Activated CD4-positive, alpha-beta T cell treated with anti-CD3 and anti-CD28 coated beads for 36 hours (primary cell): ENCODE data around the gene ST6GALNAC3. TPM values are rescaled to one million over a fixed set of nuclear protein-coding genes. Genes with fewer than 3 reads are reported as not detected.
A peak's percentile ranks its signal among the peaks of the same experiment; 100 is the strongest.

Experiments
- ATAC-seq: fragments of 200-7000 bp; cut with Tn5 transposase; one replicate; pipeline ENCODE4 v1.10.0; 2021; ENCODE audit warnings: mild to moderate bottlenecking, moderate library complexity
- CTCF ChIA-PET: fragments of 350-600 bp; sonication (Branson Sonifier 250); formaldehyde crosslinking; loops from one replicate; lab custom pipeline; 2021; ENCODE audit warnings: antibody characterized with exemption; lab: Charles Lee
- POLR2A ChIA-PET: fragments of 350-600 bp; sonication (Branson Sonifier 250); formaldehyde crosslinking; loops from one replicate; lab custom pipeline; 2021; ENCODE audit warnings: antibody characterized with exemption, inconsistent platforms; lab: Charles Lee
- DNase-seq: peaks from one replicate; pipeline ENCODE4 v3.0.0-alpha.2; 2020
- H3K27ac Mint-ChIP-seq: one replicate; pipeline ENCODE4 v1.8.0; 2021; ENCODE audit warnings: mixed read lengths
- H3K27me3 Mint-ChIP-seq: one replicate; pipeline ENCODE4 v1.8.0; 2021; ENCODE audit warnings: mixed read lengths
- H3K36me3 Mint-ChIP-seq: one replicate; pipeline ENCODE4 v1.8.0; 2021; ENCODE audit warnings: low read depth, mixed read lengths
- H3K4me1 Mint-ChIP-seq: one replicate; pipeline ENCODE4 v1.8.0; 2021; ENCODE audit warnings: mixed read lengths
- H3K4me3 Mint-ChIP-seq: one replicate; pipeline ENCODE4 v1.8.0; 2021; ENCODE audit warnings: mild to moderate bottlenecking, moderate library complexity, mixed read lengths
- H3K9me3 Mint-ChIP-seq: one replicate; pipeline ENCODE4 v1.8.0; 2021; ENCODE audit warnings: low read depth, mixed read lengths
- intact Hi-C, 2 experiments: fragments of 100-400 bp; cut with DNase I in 1 of 2; cut with micrococcal nuclease in 1 of 2; formaldehyde crosslinking; loops; one replicate each; pipeline versions ENCODE4 v1.14.2 to v1.15.1; 2022 to 2024; cut with DNase I, micrococcal nuclease
- total RNA-seq, 2 experiments: library from RNA; stranded (reverse); gene quantifications; one replicate each; pipeline ENCODE4 v1.2.3, GENCODE V29; 2021

ST6GALNAC3 gene
- total RNA-seq, 2 experiments from 2014 or later: 0.73 to 1.1 TPM

DNA sequence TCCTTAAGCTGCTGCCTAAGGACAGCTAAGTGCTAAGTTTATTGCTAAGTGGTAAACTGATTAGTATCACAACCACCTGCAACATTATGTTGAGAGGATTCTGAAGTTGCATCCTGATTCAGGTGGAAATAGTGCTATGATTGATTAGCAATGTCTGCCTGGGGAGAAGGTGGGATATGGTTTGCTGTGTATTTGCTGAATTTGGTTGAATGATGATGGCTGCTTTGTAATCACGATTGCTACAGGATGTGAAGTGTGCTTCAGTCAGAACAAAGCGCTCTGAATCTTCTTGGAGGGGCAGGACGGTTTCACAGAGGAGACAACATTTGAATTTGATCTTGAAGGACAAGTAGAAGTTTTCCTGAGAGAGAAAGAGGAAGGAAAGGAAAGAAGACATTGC lies 226.0 kb downstream of the ST6GALNAC3 start:
- DNase-seq (no peak), ATAC-seq (peak; percentile 23)
- H3K4me1 Mint-ChIP-seq: peaks cover 45% of the 10 kb centered on the region
- POLR2A ChIA-PET: interaction anchor here (0.7 kb wide), 1 partner anchor 75 kb away, joined by 4 read pairs; no protein-coding TSS in a partner anchor
- peak overlapping the region; percentile 75 for H3K27ac Mint-ChIP-seq
- H3K27me3 Mint-ChIP-seq: no peaks in the 10 kb centered on the region
- CTCF ChIA-PET: interaction anchor here (0.6 to 2.5 kb wide), 3 partner anchors 11 to 146 kb away, joined by 5 to 12 read pairs (median 5); no protein-coding TSS in a partner anchor
- no peaks in the 10 kb centered on the region for H3K36me3 Mint-ChIP-seq
- H3K4me3 Mint-ChIP-seq: no peak overlapping the region
- intact Hi-C loops: no loop called here
- H3K9me3 Mint-ChIP-seq: no peaks in the 10 kb centered on the region

- CTCF ChIA-PET: interaction anchor here (1.2 kb wide), 1 partner anchor 15 kb away, joined by 6 read pairs; no protein-coding TSS in a partner anchor
- intact Hi-C loops: no loop called here
- no peak for DNase-seq
- Mint-ChIP-seq H3K27ac (no peak overlapping the region), H3K4me1 (peaks cover 37% of the 10 kb centered on the region), H3K36me3 (no peaks in the 10 kb centered on the region), H3K4me3 (no peak overlapping the region), H3K9me3 (no peaks in the 10 kb centered on the region), H3K27me3 (no peaks in the 10 kb centered on the region)
- ATAC-seq: peak; percentile 26
- POLR2A ChIA-PET: no interaction called here
Observed at GRCh38 chr1:76302711-76303339, 228.3 kb downstream of the ST6GALNAC3 start.

DNA sequence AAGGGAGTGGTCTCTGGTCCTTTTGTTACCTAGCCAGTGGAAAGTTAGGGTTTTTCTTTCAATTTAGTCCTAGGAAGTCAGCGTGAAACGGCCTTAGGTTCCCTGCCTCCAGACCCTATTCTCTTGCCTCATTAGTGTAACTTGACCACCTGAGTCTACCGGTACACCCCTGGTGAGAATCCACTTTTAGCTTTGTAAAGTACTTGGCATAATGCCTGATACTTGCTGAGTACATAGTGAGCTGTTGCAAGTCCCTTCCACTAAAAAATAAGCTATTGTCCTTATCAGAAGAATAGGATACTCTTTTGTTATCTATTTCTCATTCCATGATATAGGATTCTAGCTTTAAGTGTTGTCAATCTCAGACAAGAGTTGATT lies 228.8 kb downstream of the ST6GALNAC3 start:
- Mint-ChIP-seq H3K9me3 (no peaks in the 10 kb centered on the region), H3K4me1 (peaks cover 37% of the 10 kb centered on the region), H3K27ac (no peak overlapping the region), H3K27me3 (no peaks in the 10 kb centered on the region), H3K4me3 (no peak overlapping the region), H3K36me3 (no peaks in the 10 kb centered on the region)
- DNase-seq: no peak
- intact Hi-C loops: no loop called here
- no peak for ATAC-seq
- POLR2A ChIA-PET: no interaction called here
- CTCF ChIA-PET: no interaction called here

GRCh38 chr1:76313304-76313703 lies 238.8 kb downstream of the ST6GALNAC3 start:
- no peak for ATAC-seq
- no peaks in the 10 kb centered on the region for H3K27me3 Mint-ChIP-seq
- H3K36me3 Mint-ChIP-seq: no peaks in the 10 kb centered on the region

GRCh38 chr1:76314730-76315129 lies 240.2 kb downstream of the ST6GALNAC3 start:
- H3K4me1 Mint-ChIP-seq: no peaks in the 10 kb centered on the region

More at GRCh38 chr1:76313304-76313703, 238.8 kb downstream of the ST6GALNAC3 start:
- ChIA-PET CTCF (interaction anchor here (1.4 kb wide), 1 partner anchor 14 kb away, joined by 3 read pairs; no protein-coding TSS in a partner anchor), POLR2A (no interaction called here)
- no peaks in the 10 kb centered on the region for H3K9me3 Mint-ChIP-seq
- no peak overlapping the region for H3K27ac Mint-ChIP-seq
- DNase-seq: no peak
- intact Hi-C loops: no loop called here
- H3K4me1 Mint-ChIP-seq: no peaks in the 10 kb centered on the region
- no peak overlapping the region for H3K4me3 Mint-ChIP-seq

DNA sequence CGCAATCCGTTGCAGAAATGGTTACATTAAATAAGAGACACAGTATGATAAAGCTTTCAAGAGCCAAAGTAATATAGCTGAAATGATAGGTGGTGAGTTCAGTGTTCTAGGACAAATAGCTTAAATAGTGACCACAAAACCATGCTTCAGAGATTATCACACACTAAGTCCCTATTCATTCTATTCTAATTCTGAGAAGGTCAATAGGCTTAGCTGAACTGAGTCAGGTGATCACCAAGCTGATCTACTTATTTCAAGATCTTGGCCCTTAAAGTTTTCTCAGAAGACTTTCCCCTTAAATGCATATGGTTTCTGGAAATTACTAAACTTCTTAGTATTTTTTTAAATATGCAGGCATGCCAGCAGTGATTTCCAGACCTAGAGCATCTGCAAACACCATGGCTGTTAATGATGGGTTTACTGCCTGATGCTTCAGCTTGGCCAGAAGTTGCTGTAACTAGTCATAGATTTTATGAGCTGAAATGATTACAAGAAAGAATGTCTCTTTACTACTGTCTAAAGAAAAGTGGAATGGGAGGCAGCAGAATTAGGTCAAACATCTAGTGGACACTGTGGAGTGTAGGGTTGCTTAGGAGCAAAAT lies 242.9 kb downstream of the ST6GALNAC3 start:
- no peaks in the 10 kb centered on the region for H3K9me3 Mint-ChIP-seq
- CTCF ChIA-PET: interaction anchor here (0.6 to 1.6 kb wide), 5 partner anchors 14 to 163 kb away, joined by 3 to 7 read pairs (median 5); no protein-coding TSS in a partner anchor

More at GRCh38 chr1:76314730-76315129, 240.2 kb downstream of the ST6GALNAC3 start:
- POLR2A ChIA-PET: no interaction called here
- DNase-seq (no peak), ATAC-seq (no peak)
- H3K9me3 Mint-ChIP-seq: no peaks in the 10 kb centered on the region
- no peaks in the 10 kb centered on the region for H3K27me3 Mint-ChIP-seq
- CTCF ChIA-PET: interaction anchor here (1.2 to 1.4 kb wide), 2 partner anchors 12 to 80 kb away, joined by 3 read pairs; no protein-coding TSS in a partner anchor
- no peak overlapping the region for H3K4me3 Mint-ChIP-seq
- no peak overlapping the region for H3K27ac Mint-ChIP-seq
- intact Hi-C loops: no loop called here
- no peaks in the 10 kb centered on the region for H3K36me3 Mint-ChIP-seq

DNA sequence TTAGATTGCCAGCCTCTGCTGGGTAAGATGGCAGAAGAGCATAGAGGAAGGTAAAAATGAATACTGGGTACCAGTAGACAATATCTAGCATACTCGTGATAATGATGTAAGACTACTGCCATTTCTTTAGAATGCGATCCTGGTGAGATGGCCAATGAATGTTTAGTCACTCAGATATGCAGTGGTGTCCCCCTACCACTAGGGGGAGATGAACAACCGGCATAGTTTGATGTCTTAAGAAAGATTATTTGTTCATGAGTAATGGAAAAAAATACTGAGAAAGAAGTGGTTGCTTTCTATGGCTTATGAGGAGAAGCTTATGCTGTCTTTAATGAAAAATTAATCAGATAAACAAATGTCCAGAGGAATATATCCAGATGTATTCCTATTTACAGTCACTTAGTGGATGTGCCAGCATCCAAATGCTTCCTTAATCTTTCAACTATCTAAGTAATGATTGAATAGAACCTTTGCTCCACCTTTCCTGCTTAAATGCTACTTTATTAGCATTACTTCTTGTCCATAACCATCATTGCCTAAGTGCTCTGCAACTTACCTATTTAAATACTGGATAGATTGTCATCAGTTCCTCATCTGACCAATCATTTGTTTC lies 256.6 kb downstream of the ST6GALNAC3 start:
- ChIA-PET POLR2A (no interaction called here), CTCF (interaction anchor here (0.6 to 1.8 kb wide), 11 partner anchors 9 to 821 kb away, joined by 3 to 8 read pairs (median 3); no protein-coding TSS in a partner anchor)
- peak overlapping the region; percentile 63 for H3K27ac Mint-ChIP-seq
- H3K4me1 Mint-ChIP-seq: peaks cover 8% of the 10 kb centered on the region
- intact Hi-C loops: loop anchor here (1.0 to 5.0 kb wide), 5 partner anchors 176 to 811 kb away; no protein-coding TSS in a partner anchor
- H3K9me3 Mint-ChIP-seq: no peaks in the 10 kb centered on the region
- no peaks in the 10 kb centered on the region for H3K27me3 Mint-ChIP-seq
- no peaks in the 10 kb centered on the region for H3K36me3 Mint-ChIP-seq
- H3K4me3 Mint-ChIP-seq: no peak overlapping the region
- ATAC-seq (peak; percentile 91), DNase-seq (peak; percentile 58)

More for the DNA sequence above, 242.9 kb downstream of the ST6GALNAC3 start:
- DNase-seq: no peak
- ATAC-seq: no peak
- Mint-ChIP-seq H3K27ac (no peak overlapping the region), H3K36me3 (no peaks in the 10 kb centered on the region), H3K4me3 (no peak overlapping the region), H3K27me3 (no peaks in the 10 kb centered on the region), H3K4me1 (no peaks in the 10 kb centered on the region)
- POLR2A ChIA-PET: no interaction called here
- intact Hi-C loops: no loop called here

DNA sequence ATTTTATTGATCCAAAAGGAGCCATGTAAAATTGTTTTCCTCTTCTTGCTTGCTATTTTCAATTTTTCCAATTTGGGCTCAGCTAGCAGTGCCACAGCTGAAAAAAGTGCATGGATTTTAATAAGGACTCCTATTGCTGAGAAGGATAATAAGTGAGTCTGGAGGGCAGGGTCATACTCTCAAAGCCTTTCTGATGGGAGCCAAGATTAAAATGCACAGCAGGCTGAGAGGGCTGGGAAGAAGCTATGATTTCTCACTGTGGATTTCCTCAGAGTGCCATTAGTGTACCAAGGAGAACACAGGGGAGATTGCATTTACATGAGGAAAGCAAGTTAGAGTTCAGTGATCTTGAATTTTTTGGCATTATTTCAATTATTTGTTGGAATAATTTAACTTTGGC lies 261.3 kb downstream of the ST6GALNAC3 start:
- POLR2A ChIA-PET: no interaction called here
- Mint-ChIP-seq H3K36me3 (no peaks in the 10 kb centered on the region), H3K9me3 (no peaks in the 10 kb centered on the region), H3K27me3 (no peaks in the 10 kb centered on the region), H3K4me3 (no peak overlapping the region), H3K4me1 (peaks cover 5% of the 10 kb centered on the region), H3K27ac (no peak overlapping the region)
- DNase-seq (no peak), ATAC-seq (no peak)
- intact Hi-C loops: no loop called here
- CTCF ChIA-PET: interaction anchor here (1.3 kb wide), 1 partner anchor 9 kb away, joined by 4 read pairs; no protein-coding TSS in a partner anchor

DNA sequence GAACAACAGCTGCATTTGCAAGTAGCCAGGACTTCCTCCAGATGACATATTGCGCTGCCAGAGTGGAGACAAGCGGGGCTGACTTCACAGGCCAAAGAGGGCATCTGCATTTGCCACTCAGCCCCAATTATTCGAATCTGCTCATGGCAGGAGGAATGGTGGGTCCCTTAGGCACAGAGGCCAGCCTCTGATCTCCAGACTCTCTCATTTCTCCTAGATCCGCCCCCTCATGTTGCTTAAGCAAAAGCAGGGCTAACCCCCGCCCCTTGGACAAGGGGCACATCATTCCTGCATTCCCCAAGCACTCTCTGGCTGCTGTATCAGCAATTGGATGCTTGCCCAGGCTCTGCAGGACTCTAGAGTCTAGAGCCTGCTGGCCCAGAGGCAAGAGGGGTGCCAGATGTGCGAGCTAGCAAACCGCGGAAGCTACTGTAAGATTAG lies 262.4 kb downstream of the ST6GALNAC3 start:
- POLR2A ChIA-PET: no interaction called here
- Mint-ChIP-seq H3K27me3 (no peaks in the 10 kb centered on the region), H3K36me3 (no peaks in the 10 kb centered on the region), H3K27ac (no peak overlapping the region), H3K4me3 (no peak overlapping the region), H3K4me1 (no peaks in the 10 kb centered on the region), H3K9me3 (peaks cover 2% of the 10 kb centered on the region)
- ATAC-seq (no peak), DNase-seq (no peak)
- CTCF ChIA-PET: interaction anchor here (1.3 kb wide), 1 partner anchor 8 kb away, joined by 4 read pairs; no protein-coding TSS in a partner anchor
- intact Hi-C loops: no loop called here

DNA sequence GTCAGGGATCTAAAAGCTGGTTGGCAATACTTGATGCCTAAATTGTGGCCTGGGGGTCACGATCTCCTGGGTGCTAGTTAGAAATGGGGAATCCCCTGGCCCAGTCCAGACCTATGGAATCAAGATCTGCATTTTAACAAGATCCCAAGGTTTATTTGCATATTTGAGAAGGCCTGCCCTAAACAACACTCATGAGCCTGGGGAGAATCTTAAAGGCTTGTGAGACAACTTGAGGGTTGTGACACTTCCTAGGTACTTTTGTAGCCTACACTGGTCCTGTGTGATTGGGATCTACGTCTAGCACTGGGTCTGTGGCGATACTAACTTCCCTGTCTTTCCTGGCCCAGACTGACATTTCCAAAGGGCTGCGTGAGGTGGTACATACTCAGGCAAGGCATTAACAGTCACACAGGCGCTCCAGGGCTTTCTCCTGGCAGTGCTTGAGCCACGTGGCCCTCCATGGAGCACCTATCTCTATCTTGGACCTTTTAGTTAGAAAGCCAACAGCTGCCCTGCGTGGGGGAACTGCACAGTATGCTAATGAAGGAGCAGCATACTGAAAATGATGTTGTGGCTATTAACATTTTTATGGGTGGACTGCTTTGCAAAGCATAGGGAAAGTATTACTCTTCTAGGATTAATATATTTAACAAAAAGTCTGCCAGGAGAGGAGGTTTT lies 263.1 kb downstream of the ST6GALNAC3 start:
- ATAC-seq (no peak), DNase-seq (no peak)
- no peaks in the 10 kb centered on the region for H3K4me1 Mint-ChIP-seq
- H3K27me3 Mint-ChIP-seq: no peaks in the 10 kb centered on the region
- no peaks in the 10 kb centered on the region for H3K36me3 Mint-ChIP-seq
- H3K9me3 Mint-ChIP-seq: peaks cover 3% of the 10 kb centered on the region
- no peak overlapping the region for H3K27ac Mint-ChIP-seq
- intact Hi-C loops: no loop called here
- H3K4me3 Mint-ChIP-seq: no peak overlapping the region
- ChIA-PET POLR2A (no interaction called here), CTCF (no interaction called here)

GRCh38 chr1:76340056-76340455 lies 265.5 kb downstream of the ST6GALNAC3 start:
- DNase-seq (no peak), ATAC-seq (no peak)
- intact Hi-C loops: no loop called here
- Mint-ChIP-seq H3K27ac (no peak overlapping the region), H3K4me3 (no peak overlapping the region), H3K9me3 (peaks cover 3% of the 10 kb centered on the region), H3K27me3 (no peaks in the 10 kb centered on the region), H3K36me3 (no peaks in the 10 kb centered on the region), H3K4me1 (peaks cover 10% of the 10 kb centered on the region)
- ChIA-PET POLR2A (no interaction called here), CTCF (interaction anchor here (1.0 to 1.2 kb wide), 2 partner anchors 9 to 232 kb away, joined by 3 read pairs; no protein-coding TSS in a partner anchor)
